Measurements from ENCODE around the gene EEF1AKMT1.
"Not testable (repeated sequence)": the region's sequence is repeated elsewhere in the genome, so short reads cannot be mapped to it uniquely, and the experiment has no call there.

The EEF1AKMT1 gene

DNA sequence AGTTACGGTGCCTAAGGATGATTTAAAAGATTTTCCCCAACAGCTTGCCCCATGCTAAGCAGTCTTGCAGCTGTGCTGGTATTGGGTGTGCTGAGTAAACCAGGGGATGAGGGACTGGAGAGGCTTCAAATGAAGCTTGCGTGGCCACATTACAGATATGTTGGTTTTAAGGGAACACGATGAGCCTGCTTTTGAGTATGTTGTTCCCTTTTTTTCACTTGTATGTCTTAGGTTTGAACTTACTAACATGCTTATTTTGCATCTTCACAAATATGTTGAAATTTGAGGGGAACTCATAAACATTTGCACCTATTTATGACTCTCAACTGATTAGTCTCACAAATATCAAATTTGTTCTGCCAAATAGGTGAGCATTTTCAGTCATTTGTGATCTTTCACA lies 72.3 kb downstream of the EEF1AKMT1 start:
- in situ Hi-C loops (cut with HindIII; ENCODE audit: low sequenced_read_pairs) = no loop called here

DNA sequence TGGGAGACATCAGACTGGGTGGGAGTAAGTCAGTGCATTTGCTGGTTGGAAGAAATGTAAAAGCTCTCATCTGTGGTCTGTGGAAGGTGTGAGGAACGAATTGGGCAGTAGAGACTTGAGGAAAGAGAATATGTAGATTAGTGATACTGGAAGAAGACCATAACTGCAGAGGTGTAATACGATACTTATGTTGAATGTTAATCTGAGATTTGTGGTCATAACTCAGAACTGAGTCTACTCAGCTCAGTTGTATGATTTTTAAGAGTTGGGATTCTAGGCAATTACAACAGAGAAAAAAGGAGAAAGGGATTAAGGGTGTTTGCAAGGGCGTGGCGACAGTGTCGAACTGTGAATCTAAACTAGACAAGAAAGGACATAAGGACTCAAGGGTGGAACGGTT lies 73.5 kb downstream of the EEF1AKMT1 start:
- in situ Hi-C loops (cut with HindIII; ENCODE audit: low sequenced_read_pairs) = no loop called here

DNA sequence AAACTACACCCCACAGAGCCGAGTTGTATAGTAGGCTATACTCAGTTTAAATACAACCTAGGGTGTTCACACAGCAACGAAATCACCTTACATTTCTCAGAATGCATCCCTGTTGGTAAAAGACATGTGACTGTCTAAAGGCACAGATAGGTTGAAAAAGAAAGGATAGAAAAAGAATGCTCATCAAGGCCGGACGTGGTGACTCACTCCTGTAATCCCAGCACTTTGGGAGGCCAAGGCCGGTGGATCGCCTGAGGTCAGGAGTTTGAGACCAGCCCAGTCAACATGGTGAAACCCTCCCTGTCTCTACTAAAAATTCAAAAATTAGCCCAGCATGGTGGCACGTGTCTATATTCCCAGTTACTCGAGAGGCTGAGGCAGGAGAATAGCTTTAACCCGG lies 74.0 kb downstream of the EEF1AKMT1 start:
- in situ Hi-C loops (cut with HindIII; ENCODE audit: low sequenced_read_pairs) = no loop called here

GRCh38 chr13:20696073-20696472 lies 77.7 kb downstream of the EEF1AKMT1 start:
- in situ Hi-C loops (cut with HindIII; ENCODE audit: low sequenced_read_pairs) = no loop called here

GRCh38 chr13:20691616-20692015 lies 82.1 kb downstream of the EEF1AKMT1 start:
- in situ Hi-C loops (cut with HindIII; ENCODE audit: low sequenced_read_pairs) = no loop called here

DNA sequence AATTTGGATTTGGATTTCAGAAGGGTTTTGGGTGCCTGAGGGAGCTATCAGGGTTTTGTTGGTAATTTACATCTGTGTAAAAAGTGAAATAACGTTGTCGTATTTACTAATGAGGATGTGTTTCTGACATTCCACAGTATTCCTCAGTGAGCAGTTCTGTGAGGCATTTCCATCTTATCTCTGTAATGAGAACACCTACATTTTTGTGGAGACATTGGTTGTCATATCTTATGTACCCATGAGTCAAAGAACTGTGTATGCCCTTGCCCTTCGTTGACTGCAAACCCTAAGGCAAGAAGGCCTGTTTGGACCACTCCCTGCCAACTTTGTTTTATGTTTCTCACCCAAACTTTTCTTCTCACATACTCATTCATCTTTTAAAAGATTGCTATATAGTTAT lies 84.5 kb downstream of the EEF1AKMT1 start:
- in situ Hi-C loops (cut with HindIII; ENCODE audit: low sequenced_read_pairs) = no loop called here

DNA sequence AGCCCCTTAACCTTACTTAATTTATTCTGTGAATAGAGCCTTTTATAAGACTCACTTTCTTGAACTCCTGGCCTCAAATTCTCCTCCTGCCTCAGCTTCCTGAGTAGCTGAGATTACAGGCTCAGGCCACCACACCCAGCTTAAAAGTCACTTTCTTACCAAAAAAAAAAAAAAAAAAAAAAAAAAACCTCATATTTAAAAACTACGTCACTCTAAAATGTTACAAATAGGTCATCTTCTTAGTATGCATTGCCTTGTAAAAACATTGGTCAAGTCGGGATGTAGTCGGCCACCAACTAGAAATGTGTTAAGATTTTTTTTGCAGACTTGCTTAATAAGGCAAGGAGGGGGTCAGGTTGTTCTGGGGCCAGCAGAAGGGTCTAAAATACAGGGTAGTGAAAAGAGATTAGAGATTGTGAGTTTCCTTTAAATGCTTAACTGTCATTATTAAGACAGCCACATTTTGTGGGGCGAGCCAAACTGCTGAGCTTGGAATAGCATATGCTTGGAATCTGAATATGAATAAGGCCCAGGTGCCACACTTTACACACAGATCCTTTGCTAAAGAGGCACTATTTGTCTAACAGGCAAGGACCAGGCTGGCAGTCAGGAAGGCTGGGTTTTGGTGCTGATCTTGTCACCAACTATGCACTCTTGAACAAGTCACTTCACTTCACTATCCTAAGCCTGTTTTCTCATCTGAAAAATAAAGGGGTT lies 86.7 kb downstream of the EEF1AKMT1 start:
- in situ Hi-C loops (cut with HindIII; ENCODE audit: low sequenced_read_pairs) = no loop called here

- in situ Hi-C loops (cut with HindIII; ENCODE audit: low sequenced_read_pairs) = no loop called here
Measured at GRCh38 chr13:20686167-20686566, 87.6 kb downstream of the EEF1AKMT1 start.

- in situ Hi-C loops (cut with HindIII; ENCODE audit: low sequenced_read_pairs) = no loop called here
Measured at GRCh38 chr13:20685092-20685491, 88.7 kb downstream of the EEF1AKMT1 start.

DNA sequence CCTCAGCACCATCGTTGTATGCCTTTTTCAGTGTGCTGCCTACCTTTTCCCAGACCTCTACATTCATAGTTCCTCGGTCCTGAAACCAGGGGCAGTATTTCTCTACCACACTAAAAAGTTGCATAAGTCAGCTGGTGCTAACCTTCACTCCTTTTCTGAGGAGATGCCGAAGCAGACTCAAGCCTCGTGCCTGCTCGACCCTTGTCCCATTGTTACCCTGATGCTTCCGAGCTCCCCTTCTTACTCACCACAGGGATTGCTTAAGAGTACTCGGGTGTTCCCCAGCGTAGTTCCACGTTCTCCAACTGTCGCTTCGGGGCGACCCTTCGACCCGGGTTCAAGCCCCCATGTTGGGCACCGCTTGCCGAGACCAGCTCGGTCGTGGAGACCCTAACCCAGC lies 89.2 kb downstream of the EEF1AKMT1 start:
- in situ Hi-C loops (cut with HindIII; ENCODE audit: low sequenced_read_pairs) = no loop called here

GRCh38 chr13:20684041-20684440 lies 89.7 kb downstream of the EEF1AKMT1 start:
- in situ Hi-C loops (cut with HindIII; ENCODE audit: low sequenced_read_pairs) = no loop called here

- in situ Hi-C loops (cut with HindIII; ENCODE audit: low sequenced_read_pairs) = no loop called here
Measured at GRCh38 chr13:20682061-20682460, 91.7 kb downstream of the EEF1AKMT1 start.

- in situ Hi-C loops (cut with HindIII; ENCODE audit: low sequenced_read_pairs) = not testable (repeated sequence)
Measured at GRCh38 chr13:20681481-20681880, 92.3 kb downstream of the EEF1AKMT1 start.

- in situ Hi-C loops (cut with HindIII; ENCODE audit: low sequenced_read_pairs) = no loop called here
Measured at GRCh38 chr13:20680416-20681080, 93.2 kb downstream of the EEF1AKMT1 start.

DNA sequence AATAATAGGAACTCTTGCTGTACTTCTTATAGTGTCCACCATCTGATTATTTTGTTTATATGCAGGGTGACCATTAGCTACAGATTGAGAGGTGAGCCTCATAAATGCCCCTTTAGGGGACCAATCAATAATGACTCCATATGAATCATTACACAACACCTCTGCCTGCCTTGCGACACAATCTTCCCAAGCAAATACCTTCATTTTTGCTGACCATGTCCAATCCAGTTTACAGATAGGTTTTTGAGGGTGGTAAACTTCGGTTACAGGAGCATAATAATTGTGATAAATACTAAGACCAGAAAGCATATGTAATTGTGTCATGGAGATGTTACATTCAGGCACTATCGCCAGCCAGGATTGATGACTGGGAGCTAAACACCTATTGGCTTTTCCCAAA lies 93.9 kb downstream of the EEF1AKMT1 start:
- in situ Hi-C loops (cut with HindIII; ENCODE audit: low sequenced_read_pairs) = no loop called here
